ENCODE data around the gene MRPS27. TPM values are rescaled to one million over a fixed set of nuclear protein-coding genes. Genes with fewer than 3 reads are reported as not detected.

Gene MRPS27
- total RNA-seq, 1 donor from 2014 or later, result 45.4 TPM

- DNase-seq (ENCODE audit: low read depth in 2 of 2), result no peak
These were observed 29.5 kb downstream of the MRPS27 start for GRCh38 chr5:72290356-72291133.

DNA sequence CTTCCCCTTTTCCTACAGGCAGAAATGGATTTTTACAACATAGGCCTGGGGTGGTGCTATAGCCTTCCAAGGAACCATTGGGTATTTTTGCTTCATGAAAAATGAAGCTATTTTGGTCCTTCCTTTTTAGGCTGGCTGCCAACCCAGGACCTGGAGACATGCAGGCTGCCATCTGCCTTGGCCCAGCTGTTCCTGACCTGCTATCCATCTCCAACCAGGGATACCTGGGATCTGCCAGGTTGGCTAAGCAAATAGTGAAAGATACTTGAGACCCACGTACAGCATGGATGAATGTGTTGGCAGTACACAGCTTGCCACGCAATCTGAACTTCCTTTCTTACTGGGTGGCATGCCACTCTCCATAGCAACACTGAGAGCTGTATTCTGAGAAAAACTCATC is 31.1 kb downstream of the MRPS27 start:
- no peak for DNase-seq (ENCODE audit: low read depth in 2 of 2)

DNA sequence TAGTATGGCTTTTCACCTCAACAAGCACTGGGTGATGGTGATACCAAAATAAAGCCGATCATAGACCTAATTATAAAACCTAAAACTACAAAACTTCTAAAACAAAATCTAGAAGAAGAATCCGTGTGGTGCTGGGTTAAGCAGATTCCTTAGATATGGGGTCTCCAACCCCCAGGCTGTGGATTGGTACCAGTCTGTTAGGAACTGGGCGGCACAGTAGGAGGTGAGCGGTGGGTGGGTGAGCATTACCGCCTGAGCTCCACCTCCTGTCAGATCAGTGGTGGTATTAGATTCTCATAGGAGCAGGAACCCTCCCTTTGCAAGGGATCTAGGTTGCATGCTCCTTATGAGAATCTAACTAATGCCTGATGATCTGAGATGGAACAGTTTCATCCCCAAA is 33.2 kb downstream of the MRPS27 start:
- no peak for DNase-seq (ENCODE audit: low read depth in 2 of 2)

- no peak for DNase-seq (ENCODE audit: low read depth in 2 of 2)
These were observed 34.6 kb downstream of the MRPS27 start for GRCh38 chr5:72285424-72285821.

DNA sequence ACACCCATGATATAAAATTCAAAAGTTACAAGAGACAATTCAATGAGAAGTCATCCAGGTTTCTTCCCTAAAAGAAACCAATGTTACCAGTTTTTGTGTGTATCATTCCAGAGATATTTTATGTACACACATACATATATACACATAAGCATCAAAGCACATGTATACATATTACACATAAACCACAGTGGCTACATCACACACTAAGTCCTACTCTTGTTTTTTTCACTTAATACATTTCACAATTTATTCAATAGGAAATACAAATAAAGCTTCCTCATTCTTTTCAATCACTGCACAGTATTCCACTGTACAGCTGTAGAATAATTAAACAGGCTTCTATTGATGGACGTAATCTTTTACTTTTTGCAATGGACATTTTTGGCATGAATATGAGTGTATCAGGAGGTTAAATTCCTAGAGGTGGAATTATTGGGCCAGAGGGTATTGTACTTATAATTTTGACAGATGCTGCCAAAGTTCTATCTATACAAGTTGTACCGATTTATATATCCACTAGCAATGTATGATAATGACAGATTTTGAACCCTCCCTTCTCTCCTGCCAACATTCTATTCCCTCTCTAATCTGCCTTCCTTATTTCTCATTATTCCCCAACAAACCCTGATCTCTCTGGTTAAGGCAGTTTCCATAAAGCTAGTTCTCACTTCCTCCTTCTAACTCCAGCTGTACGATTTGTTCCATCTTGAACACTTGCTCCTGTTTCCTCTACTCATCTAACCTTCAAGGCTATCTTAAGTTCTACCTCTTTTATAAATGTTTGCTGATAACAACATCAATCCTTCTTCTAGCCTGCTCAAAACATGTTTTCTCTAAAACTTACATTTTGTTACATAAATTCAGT is 35.2 kb downstream of the MRPS27 start:
- no peak for DNase-seq (ENCODE audit: low read depth in 2 of 2)

- DNase-seq (ENCODE audit: low read depth in 2 of 2), result peak; percentile 54 to 67
These were observed 36.7 kb downstream of the MRPS27 start for GRCh38 chr5:72283358-72283757.

DNA sequence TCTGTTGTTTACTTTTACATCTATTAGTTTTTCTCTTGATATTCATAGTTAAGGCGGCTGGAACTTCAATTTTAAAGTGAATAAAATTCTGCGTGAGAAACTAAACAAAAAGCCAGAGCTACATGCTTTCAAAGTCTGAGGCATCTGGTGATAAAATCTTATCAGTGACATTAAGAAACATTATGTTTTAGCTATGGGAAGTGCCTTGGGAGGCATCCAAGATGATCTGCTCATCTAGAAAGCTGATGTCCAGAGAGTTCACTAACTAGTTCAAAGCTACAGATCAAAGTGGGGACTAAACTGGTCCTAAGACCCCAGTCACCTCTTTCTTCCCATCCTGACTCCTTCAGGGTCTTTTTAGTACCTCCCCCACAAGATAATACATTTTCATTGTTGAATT is 37.2 kb downstream of the MRPS27 start:
- DNase-seq (ENCODE audit: low read depth in 2 of 2), result peak in 1 of 2 donors; percentile 51

- peak in 1 of 2 donors; percentile 44 for DNase-seq (ENCODE audit: low read depth in 2 of 2)
These were observed 38.1 kb downstream of the MRPS27 start for GRCh38 chr5:72281764-72282499.

GRCh38 chr5:72281430-72281763 is 38.6 kb downstream of the MRPS27 start:
- no peak for DNase-seq (ENCODE audit: low read depth in 2 of 2)

DNA sequence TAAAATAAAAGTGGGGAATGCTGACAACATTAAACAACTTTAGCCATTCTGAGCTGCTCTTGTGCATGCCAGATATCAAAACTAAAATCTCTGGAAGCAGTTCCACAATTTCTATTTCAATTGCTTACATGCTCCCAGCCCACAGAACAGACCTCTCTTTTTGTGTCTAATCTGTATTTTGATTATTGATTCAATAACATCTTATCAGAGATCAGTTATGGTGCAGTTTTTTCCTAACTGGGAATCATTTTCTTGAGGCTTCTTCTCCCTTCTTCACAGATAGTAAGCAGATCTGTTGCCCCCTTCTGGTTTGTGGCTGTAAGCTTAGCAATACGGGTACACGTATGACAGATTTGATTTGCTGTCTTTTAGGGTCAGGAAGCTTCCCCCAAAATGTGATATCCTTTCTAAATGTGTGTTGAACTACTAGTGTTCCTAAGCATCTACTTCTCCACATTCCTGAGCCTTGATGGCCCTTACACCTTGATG is 39.4 kb downstream of the MRPS27 start:
- peak; percentile 41 to 70 for DNase-seq (ENCODE audit: low read depth in 2 of 2)

DNA sequence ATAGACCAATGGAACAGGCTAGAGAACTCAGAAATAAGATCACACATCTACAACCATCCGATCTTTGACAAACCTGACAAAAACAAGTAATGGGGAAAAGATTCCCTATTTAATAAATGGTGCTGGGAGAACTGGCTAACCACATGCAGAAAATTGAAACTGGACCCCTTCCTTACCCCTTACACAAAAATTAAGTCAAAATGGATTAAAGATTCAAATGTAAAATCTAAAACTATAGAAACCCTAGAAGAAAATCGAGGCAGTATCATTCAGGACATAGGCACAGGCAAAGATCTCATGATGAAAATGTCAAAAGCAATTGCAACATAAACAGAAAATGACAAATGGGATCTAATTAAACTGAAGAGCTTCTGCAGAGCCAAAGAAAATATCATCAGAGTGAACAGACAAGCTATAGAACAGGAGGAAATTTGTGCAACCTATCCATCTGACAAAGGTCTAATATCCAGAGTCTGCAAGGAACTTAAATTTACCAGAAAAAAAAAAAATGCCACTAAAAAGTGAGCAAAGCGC is 43.8 kb downstream of the MRPS27 start:
- no peak for DNase-seq (ENCODE audit: low read depth in 2 of 2)

- no peak for DNase-seq (ENCODE audit: low read depth in 2 of 2)
These were observed 46.5 kb downstream of the MRPS27 start for GRCh38 chr5:72273547-72273946.

DNA sequence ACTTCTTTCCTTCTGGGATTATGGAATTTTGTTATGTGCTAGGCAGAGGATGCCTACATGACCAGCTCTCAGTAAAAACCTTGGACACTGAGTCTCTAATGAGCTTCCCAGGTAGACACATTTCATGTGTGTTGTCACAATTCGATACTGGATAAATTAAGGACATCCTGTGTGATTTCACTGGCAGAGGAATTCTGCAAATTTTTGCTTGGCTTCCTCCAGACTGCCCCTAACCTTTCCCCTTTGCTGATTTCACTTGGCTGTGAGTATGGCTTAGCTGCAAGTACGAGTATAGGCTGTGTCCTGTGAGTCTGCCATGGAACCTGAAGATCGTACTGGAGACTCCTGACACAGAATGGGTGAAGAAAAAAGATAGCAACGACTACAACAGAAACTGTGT is 47.6 kb downstream of the MRPS27 start:
- DNase-seq (ENCODE audit: low read depth in 2 of 2), result peak; percentile 31 to 46

DNA sequence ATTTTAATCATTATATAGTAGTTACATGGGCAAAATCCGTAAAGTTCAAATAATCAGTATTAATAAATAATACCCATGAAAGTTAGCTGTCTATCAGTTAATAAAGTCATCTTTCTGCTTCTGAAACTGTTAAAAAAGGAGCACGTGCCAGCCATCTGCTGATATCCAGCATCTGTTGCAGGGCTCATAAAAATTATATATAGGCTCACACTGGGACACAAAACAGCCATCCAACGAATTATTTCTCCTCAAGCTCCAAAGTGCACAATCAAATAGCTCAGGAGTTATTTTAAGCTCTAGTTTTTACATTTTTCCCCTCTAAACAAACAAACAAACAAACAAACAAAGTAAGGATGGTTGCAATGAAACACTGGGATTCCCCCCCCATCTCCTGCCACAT is 48.3 kb downstream of the MRPS27 start:
- no peak for DNase-seq (ENCODE audit: low read depth in 2 of 2)

DNA sequence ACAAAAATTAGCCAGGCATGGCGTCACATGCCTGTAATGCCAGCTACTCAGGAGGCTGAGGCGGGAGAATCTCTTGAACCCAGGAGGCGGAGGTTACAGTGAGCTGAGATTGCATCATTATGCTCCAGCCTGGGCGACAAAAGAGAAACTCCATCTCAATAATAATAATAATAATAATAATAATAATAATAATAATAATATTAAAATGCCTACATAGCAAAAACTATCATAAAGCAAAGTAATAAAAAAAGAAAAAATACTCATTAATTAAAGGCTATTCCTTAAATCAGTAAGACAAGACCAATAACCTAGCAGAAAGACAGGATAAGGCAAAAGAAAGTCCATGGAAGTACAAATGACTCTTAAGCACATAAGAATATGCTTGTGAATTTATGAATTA is 50.0 kb downstream of the MRPS27 start:
- no peak for DNase-seq (ENCODE audit: low read depth in 2 of 2)

GRCh38 chr5:72269411-72269780 is 50.6 kb downstream of the MRPS27 start:
- DNase-seq (ENCODE audit: low read depth in 2 of 2), result no peak

GRCh38 chr5:72268753-72269410 is 51.2 kb downstream of the MRPS27 start:
- peak; percentile 63 to 64 for DNase-seq (ENCODE audit: low read depth in 2 of 2)

DNA sequence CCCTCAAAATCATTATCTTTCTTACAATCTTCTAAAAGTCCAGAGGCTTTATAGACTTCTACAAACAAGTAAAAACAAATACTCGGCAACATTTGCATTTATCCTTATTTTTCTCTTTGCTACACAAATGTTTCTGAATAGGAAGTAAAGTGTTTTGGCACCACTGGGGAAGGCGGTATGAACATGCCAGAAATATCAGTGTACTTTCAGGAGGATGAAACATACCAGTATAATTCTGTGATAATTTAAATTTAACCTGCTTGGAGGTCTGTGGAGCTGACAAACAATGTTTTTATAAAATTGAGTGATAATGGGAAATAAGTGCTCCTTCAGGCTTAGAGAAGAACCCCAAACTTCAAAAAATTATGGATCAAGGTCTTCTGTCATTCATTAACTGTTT is 51.8 kb downstream of the MRPS27 start:
- no peak for DNase-seq (ENCODE audit: low read depth in 2 of 2)

DNA sequence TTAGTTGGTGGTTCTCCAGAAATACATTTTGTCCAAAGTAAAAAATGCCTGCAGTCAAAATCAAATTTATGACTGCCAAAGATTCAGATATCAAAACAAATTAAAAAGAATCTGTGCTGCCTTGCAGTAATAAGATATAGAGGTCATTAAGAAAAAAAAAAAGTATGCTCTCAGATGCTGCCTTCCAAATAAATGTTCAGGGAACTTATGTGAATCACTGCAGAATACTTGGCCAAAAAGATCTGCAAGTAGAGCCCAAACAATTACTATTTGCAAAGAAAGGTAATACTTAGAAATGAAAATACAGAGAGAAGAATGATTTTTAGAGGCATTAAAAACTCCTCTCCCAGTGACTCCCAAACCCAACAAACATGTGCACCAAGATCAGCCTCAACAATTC is 52.4 kb downstream of the MRPS27 start:
- DNase-seq (ENCODE audit: low read depth in 2 of 2), result no peak

DNA sequence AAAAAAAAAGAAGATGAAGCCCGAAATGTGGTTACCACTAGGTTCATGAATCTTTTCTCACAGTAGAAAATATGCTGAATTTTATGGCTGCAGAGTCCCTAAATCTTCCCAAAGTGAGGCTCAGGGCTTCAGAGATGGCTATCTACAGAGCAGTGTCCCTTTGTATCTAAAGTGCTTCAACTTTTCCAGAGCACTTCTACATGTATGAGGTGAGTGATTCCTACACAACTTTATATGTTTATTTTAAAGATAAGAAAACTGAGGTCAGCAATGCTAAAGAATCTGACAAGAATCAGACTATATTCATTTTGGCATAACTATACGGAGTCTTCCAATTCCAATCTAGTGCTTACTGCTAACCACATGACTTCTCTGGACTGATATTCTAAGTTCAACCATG is 53.2 kb downstream of the MRPS27 start:
- no peak for DNase-seq (ENCODE audit: low read depth in 2 of 2)
